GM19463 (cell line): Measurements from ENCODE around the gene PDS5A.
"Not testable (repeated sequence)": the region's sequence is repeated elsewhere in the genome, so short reads cannot be mapped to it uniquely, and the experiment has no call there.

Experiments used
- ATAC-seq: cut with Tn5 transposase; IDR thresholded peaks from one replicate; pipeline ENCODE4 v1.9.1; 2021; ENCODE audit warnings: mild to moderate bottlenecking, moderate library complexity; ENCODE audit not compliant: unreplicated experiment

Gene PDS5A

DNA sequence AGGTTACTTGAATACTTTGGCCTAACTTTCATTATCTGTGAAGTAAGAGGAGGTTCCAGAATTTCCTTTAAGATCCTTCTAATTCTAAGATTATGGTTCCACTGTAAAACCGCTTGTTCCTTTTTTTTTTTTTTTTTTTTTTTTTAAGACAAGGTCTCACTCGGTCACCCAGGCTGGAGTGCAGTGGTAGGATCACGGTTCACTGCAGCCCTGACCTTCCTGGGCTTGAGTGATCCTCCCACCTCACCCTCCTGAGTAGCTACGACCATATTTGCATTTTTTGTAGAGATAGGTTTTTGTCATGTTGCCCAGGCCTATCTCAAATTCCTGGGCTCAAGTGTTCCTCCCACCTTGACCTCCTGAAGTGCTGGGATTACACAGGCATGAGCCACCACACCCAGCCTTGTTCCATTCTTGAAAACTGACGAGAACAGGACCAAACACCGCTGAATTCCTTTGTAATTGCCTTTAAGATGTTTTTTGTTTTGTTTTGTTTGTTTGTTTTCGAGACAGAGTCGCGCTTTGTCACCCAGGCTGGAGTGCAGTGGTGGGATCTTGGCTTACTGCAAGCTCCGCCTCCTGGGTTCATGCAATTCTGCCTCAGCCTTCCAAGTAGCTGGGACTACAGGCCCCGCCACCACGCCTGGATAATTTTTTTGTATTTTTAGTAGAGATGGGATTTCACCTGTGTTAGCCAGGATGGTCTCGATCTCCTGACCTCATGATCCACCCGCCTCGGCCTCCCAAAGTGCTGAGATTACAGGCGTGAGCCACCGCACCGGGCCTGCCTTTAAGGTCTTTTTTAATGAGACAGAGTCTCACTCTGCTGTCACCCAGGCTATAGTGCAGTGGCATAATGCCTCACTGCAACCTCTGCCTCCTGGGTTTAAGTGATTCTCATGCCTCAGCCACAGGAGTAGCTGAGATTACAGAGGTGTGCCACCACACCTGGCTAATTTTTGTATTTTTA lies 6.8 kb downstream of the PDS5A start:
- peak; percentile 66 for ATAC-seq

DNA sequence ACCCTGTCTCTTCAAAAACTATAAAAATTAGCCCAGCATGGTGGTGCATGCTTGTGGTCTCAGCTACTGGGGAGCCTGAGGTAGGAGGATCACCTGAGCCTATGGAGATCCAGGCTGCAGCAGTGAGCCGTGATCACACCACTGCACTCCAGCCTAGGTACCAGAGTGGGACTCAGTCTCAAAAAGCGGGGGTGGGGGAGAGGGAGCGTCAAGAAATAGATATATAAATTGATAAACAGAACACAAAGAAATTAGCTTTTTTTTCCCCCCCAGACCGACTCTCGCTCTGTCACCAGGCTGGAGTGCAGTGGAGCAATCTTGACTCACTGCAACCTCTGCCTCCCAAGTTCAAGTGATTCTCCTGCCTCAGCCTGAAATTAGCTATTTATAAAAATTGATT lies 14.1 kb downstream of the PDS5A start:
- no peak for ATAC-seq

DNA sequence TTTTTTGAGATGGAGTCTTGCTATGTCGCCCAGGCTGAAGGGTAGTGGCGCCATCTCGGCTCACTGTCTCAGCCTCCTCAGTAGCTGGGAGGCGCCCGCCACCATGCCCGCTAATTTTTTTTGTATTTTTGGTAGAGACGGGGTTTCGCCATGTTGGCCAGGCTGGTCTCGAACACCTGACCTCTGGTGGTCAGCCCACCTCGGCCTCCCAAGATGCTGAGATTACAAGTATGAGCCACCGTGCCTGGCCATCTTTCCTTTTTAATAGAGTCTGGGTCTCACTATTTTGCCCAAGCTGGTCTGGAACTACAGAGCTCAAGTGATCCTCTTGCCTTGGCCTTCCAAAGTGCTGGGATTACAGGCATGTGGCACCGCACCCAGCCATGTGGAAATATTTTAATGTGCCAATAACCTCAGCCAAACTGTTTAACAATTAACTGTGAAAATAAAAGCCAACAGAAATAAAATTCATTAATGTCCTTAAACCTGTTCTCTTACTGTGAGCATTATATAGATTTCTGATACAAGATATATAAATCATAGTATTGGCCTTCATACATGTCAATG lies 16.3 kb downstream of the PDS5A start:
- ATAC-seq: no peak

DNA sequence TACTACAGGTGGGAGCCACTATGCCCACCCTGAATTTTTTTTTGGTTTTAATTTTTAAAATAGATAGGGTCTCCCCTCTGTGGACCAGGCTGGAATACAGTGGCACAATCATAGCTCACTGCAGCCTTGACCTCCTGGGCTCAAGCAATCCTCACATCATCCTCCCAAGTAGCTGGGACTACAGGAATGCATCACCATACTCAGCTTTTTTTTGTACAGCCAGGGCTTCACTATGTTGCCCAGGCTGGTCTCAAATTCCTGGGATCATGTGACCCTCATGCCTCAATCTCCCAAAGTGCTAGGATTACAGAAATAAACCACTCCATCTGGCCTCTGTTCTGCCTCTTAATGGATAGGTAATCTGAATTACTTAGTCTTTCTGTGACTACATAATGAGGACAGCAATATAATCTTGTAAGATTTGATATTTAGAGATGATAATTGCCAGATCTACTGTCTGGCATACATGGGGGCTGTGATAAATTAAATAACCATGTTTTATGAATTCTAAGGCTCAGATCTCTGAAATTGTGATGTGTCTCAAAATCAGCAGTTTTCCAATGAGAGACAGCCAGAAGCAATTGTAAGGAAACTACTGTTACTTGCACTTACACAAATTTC lies 26.7 kb downstream of the PDS5A start:
- ATAC-seq: no peak

DNA sequence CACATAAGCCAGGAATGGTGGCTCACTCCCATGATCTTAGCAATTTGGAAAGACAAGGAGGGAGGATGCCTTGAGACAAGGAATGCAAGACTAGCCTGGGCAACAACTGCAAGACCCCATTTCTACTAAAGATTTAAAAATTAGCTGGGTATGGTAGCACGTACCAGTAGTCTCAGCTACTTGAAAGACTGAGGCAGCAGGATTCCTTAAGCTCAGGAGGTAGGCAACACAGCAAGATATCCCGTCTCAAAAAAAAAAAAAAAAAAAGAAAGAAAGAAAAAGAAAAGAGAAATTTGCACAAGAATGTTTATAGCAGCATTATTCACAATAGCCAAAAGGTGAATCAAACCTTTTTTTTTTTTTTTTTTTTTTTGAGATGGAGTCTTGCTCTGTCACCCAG lies 29.7 kb downstream of the PDS5A start:
- ATAC-seq: no peak

DNA sequence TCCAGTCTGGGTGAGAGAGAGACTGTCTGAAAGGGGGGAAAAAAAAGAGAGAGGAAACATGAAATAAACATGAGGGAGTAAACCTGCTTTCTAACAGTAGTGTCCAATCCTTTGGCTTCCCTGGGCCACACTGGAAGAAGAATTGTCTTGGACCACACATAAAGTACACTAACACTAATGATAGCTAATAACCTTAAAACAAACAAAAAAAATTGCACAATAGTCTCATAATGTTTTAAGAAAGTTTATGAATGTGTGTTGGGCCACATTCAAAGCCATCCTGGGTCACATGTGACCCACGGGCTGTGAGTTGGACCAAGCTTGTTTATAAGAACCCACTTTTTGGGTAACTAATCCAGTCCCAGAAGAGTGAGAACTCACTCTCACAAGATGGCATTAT lies 30.3 kb downstream of the PDS5A start:
- ATAC-seq: no peak

DNA sequence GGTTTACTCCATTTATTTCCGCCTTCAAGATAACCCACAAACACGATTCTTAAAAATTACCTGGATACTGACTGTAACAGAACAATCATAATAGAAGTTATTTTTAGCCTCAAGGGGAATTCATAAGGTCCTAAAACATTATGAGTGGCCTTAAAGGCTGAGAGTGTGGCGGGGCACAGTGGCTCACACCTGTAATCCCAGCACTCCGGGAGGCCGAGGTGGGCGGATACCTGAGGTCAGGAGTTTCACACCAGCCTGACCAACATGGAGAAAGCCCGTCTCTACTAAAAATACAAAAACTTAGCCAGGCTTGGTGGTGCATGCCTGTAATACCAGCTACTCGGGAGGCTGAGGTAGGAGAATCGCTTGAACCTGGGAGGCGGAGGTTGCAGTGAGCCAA lies 33.5 kb downstream of the PDS5A start:
- ATAC-seq: not testable (repeated sequence)

DNA sequence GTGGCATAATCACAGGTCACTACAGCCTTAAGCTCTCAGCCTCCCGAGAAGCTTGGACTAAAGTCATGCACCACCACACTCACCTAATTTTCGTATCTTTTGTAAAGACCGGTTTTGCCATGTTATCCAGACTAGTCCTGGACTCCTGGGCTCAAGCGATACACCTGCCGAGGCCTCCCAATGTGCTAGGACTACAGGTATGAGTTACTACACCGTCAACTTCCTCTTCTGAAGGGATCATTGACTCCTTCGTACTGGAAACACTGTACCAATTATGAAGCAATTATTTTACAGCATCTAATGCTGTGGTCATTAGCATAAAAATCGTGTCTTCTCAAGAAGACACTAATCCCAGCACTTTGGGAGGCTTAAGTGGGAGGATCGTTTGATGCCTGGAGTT lies 35.2 kb downstream of the PDS5A start:
- ATAC-seq: no peak

DNA sequence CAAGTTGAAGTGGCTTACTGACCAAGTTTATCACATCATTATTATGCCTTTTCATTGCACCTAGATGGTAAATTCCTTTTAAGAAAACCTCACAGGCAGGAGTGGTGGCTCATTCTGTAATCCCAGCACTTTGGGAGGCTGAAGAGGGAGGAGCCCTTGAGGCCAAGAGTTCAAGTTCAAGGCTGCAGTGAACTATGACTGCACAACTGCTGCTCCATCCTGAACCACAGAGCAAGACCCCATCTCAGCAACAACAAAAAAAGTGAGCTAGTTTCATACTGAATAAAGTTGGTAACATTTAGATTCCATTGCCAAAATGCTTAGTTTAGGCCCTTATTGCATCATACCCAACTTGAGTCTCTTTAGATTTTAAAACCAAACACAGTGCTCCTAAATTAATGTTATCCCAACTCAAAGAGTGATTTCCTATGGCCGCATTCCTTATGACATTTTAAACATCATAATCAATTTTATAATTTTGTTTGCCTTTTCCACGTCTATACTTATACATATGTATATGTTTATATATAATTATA lies 36.0 kb downstream of the PDS5A start:
- no peak for ATAC-seq

DNA sequence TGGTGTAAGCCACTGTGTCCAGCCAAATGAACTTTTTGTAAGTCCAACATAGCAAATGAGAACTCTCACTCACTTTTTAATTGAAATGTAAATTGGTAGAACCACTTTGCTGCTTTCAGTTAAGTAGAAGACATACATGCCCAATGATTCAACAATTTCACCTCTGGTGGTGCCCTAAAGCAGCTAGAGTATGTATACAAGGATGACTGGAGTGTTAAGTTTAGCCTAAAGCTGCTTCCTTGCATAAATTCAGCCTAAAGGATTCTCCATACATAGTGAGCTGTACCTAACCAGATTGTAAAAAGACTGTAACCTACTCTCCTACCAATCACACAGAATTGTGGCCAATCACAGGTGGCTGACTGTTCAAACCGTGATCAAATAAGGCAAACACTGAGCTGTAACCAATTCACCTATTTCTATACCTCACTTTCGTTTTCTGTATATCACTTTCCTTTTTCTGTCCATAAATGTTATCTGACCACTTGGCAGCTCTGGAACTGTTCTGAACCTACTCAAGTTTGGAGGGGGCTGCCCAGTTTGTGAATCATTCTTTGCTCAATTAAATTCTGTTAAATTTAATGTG lies 39.9 kb downstream of the PDS5A start:
- ATAC-seq: no peak

DNA sequence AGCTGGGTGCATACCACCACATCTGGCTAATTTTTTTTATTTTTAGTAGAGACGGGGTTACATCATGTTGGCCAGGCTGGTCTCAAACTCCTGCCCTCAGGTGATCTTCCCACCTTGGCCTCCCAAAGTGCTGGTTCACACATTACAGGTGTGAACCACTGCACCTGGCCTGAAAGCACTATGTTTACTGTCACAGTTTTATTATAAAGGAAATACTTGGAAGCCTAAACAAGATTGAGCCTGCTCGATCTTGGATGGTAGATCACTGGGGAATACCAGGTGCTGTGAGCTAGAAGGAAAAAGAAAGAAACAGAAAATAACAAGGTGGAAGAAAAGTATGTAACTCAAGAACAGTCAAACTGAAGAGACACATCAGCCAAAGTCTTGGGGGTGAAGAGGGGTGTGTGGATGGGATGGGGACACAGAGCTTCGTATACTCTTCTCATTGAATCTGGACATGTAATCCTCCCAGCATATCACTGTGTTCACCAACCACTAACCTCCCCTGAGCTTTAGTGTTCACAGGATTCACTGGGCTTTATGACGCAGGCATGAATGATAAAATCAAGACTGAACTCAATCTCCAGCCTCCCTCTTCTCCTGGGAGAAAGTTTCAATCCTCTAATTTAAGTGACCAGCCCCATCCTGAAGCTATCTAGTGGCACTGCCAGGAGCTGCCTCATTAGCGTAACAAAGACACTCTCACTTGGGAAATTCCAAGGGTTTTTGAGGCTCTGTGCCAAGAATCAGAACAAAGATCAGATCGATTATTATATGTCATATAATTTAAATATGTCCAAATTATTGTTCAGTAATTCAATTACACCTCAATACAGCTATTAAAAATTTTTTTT lies 40.9 kb downstream of the PDS5A start:
- no peak for ATAC-seq

DNA sequence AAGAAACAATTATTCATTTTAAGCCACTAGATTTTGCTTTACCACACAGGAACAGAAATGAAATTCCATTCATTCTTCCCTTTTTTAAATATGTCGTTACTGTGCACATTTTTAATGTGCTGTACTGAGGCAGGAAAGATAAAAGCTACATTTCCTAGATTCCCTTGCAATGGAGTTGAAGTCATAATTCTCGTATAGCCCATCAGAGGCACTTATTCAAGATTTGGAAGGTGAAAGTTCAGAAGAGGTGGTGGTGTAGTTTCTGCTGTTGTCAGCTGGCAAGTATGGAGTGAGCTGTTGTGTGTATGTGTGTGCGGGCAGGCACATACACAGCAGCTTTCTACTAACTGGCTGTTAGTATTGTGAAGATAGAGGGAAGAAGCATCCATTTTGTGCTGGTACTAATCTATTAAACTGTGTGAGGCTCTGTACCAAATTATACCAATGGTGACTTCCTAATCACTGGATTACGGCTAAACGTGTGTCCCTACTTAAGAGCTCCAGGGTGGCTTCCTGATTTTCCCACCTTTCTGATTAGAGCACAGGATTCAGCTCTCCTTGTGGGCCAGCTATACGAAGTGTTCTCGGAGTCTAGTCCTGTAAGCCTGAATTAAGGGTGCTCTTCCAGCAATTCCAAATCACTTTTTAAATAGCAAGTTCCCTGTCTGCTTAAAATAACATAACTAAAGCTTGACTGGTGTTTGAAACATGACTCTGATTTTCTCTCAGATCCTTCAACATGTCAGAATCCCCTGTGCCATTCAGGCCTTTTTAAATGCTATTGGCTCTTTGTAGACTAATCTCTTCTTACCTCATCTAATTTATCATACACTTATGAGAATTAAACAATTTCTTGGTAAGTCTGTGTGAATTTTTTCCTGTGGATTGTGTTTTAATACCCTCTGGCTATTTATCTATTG lies 43.8 kb downstream of the PDS5A start:
- no peak for ATAC-seq

DNA sequence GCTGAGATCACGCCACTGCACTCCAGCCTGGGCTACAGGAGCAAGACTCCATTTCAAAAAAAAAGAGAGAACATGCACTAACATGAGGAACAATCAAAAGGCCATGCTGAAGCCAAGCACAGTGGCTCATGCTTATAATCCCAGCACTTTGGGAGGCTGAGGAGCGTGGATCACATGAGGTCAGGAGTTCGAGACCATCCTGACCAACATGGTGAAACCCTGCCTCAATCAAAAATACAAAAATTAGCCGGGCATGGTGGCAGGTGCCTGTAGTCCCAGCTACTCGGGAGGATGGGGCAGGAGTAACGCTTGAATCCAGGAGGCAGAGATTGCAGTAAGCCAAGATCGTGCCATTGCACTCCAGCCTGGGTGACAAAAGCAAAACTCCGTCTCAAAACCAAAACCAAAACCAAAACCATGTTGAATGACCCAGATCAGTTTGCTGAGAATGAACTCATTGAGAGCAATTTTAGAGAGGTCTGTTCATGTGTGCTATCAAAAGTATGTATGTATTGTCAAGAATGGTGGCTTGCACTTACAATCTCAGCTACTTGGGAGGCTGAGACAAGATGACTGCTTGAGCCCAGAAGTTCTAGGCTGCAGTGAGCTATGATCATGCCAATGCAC lies 44.8 kb downstream of the PDS5A start:
- ATAC-seq: peak; percentile 53

DNA sequence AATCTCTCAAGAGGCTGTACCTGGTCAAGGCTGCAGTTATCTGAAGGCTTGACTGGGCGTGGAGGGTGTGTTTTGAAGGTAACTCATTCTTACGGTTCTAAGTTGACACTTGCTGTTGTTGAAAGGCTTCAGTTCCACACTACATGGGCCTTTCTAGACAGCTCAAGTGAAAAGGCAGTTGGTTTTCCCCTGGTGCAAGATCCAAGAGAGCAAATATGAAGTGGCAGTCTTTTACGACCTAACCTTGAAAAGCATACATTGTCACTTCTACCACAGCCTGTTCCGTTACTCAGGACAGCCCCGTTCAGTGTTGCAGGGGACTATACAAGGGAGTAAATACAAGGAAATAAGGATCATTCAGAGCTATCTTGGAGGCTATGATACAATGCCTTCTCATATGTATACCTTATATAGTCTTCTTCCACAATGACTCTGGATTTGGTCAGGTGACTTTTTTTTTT lies 46.2 kb downstream of the PDS5A start:
- peak; percentile 68 for ATAC-seq

DNA sequence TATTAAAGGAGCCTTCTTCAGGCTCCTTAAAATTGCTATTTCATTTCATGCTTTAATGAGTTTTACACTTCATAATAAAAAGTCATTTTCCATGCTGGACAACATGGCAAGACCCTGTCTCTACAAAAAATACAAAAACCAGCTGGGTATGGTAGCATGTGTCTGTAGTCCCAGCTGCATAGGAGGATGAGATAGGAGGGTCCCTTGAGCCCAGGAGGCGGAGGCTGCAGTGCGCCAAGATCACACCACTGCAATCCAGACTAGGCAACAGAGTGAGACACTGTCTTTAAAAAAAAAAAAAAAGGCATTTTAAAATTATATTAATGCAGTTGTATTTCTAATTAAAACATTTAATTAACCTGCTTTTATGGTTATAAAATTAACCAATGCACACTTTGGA lies 49.2 kb downstream of the PDS5A start:
- ATAC-seq: no peak

DNA sequence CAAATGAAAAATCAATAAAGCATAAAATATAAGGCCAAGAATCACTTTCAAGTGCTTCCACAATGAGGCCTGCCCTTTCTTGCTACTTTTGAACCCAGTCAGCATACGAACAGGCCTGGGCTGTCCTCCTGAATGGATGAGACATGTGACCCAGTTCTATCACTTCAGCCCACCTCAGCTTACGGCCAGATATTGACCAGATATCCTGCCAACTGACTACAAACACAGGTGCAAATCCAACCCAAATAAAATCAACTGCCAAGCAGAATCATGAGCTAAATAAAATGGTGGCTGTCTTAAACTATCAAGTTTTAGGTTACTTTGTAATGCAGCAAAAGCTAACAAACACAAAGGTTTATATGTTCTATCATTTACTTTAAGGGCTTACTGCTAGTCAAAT lies 53.7 kb downstream of the PDS5A start:
- no peak for ATAC-seq

DNA sequence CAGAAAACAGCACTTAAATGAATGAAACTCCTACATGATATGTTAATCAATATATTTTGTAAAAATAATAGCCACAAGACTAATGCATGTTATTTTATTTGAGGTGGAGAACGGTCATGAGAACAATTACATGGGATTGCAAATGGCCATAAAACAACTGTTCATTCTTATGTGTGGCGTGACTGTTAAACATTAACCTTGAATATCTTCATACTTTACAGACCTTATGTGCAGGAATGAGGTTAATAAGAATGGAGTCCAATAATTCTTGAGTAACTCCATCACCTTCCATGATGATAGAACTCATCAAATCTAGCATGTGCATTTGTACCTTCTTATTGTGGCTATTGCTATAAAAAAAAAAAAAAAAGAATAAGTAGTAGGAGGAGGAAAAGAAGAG lies 55.3 kb downstream of the PDS5A start:
- ATAC-seq: no peak

DNA sequence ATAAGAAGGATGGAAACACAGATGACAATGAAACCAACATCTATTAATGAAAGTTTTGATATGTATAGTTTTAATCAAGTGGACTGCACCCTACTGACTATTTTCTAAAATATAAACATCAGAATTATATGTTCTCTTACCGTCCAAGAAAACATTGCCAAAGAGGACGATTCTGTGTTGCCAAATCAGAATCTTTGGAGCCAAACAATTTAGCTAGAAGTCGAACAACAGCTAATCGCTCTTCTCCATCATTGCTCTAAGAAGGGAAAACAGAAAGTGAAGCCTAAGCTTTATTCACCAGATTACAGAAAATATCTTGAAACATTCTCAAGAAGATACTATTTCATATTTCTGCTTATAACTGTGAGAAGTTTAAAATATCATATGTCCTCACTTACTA lies 64.2 kb downstream of the PDS5A start:
- ATAC-seq: no peak

DNA sequence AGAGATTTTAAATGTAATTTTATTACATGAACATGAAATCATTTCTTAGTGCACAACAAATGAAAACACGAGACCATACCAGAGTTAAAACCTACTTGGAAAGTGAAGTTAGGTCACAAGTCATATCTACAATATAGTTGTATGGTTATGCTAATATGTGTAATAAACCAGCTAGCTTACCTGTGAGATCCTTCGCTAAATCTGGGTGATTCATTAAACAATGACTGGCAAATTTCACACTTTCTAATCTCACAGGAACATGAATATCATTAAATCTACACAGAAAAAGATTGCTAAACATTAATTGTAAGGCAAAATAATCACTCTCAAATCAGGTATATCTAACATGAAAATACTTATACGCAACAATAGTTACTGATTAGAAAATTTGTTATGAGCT lies 67.6 kb downstream of the PDS5A start:
- ATAC-seq: no peak
